Activated CD4-positive, alpha-beta memory T cell treated with anti-CD3 and anti-CD28 coated beads, Interleukin-2, amount 10 ng/mL, durations not matched to agents 7 days and 5 days (primary cell): ENCODE data around the gene CALD1. TPM values are rescaled to one million over a fixed set of nuclear protein-coding genes. Genes with fewer than 3 reads are reported as not detected.

Experiments used
- CTCF ChIA-PET: fragments of 350-600 bp; sonication (Branson Sonifier 250); formaldehyde crosslinking; loops from one replicate; lab custom pipeline; 2021; ENCODE audit warnings: antibody characterized with exemption, inconsistent platforms; lab: Charles Lee
- POLR2A ChIA-PET: fragments of 350-600 bp; sonication (Branson Sonifier 250); formaldehyde crosslinking; loops from one replicate; lab custom pipeline; 2021; ENCODE audit warnings: antibody characterized with exemption; lab: Charles Lee
- DNase-seq: peaks from one replicate; pipeline ENCODE4 v3.0.0-alpha.2; 2020
- H3K27ac Mint-ChIP-seq: one replicate; pipeline ENCODE4 v1.8.0; 2021; ENCODE audit warnings: mild to moderate bottlenecking, mixed read lengths
- H3K27me3 Mint-ChIP-seq: one replicate; pipeline ENCODE4 v1.8.0; 2021; ENCODE audit warnings: mixed read lengths
- H3K36me3 Mint-ChIP-seq: one replicate; pipeline ENCODE4 v1.8.0; 2021; ENCODE audit warnings: low read depth, mixed read lengths
- H3K4me1 Mint-ChIP-seq: one replicate; pipeline ENCODE4 v1.8.0; 2021; ENCODE audit warnings: mixed read lengths
- H3K4me3 Mint-ChIP-seq: one replicate; pipeline ENCODE4 v1.8.0; 2021; ENCODE audit warnings: mild to moderate bottlenecking, mixed read lengths
- H3K9me3 Mint-ChIP-seq: one replicate; pipeline ENCODE4 v1.8.0; 2021; ENCODE audit warnings: mixed read lengths
- total RNA-seq, 2 experiments: library from RNA; stranded (reverse); gene quantifications; one replicate each; pipeline ENCODE4 v1.2.3, GENCODE V29; 2021

The CALD1 gene
- total RNA-seq, 2 experiments from 2014 or later = 0.38 to 0.63 TPM

GRCh38 chr7:134768243-134768642 is 11.2 kb upstream of the CALD1 start:
- no peak overlapping the region for H3K27ac Mint-ChIP-seq
- H3K4me1 Mint-ChIP-seq = no peaks in the 10 kb centered on the region
- no peaks in the 10 kb centered on the region for H3K36me3 Mint-ChIP-seq
- peaks cover 2% of the 10 kb centered on the region for H3K27me3 Mint-ChIP-seq
- H3K9me3 Mint-ChIP-seq = no peaks in the 10 kb centered on the region
- ChIA-PET POLR2A (no interaction called here), CTCF (no interaction called here)
- no peak overlapping the region for H3K4me3 Mint-ChIP-seq
- DNase-seq = no peak

DNA sequence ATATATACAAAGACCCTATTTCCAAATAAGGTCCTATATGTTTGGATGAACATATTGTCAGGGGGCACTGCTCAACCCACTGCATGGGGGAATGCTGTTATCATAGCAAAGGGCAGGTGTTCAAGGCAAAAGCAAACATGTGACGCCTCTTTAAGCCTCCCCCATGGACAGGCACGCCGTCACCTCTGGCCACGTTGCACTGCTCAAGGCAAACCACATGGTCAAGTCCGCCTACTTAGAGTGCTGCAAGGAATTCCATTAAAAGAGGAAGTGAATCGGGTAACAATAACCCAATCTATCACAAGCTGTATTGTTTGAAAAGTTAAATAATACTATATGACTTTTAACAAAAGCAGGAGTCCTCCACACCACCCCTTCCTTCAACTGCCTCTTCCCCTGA is 8.8 kb upstream of the CALD1 start:
- no peak overlapping the region for H3K27ac Mint-ChIP-seq
- no peak for DNase-seq
- H3K9me3 Mint-ChIP-seq = no peaks in the 10 kb centered on the region
- CTCF ChIA-PET = no interaction called here
- H3K4me3 Mint-ChIP-seq = no peak overlapping the region
- no peaks in the 10 kb centered on the region for H3K36me3 Mint-ChIP-seq
- H3K27me3 Mint-ChIP-seq = no peaks in the 10 kb centered on the region
- no peaks in the 10 kb centered on the region for H3K4me1 Mint-ChIP-seq
- POLR2A ChIA-PET = no interaction called here

DNA sequence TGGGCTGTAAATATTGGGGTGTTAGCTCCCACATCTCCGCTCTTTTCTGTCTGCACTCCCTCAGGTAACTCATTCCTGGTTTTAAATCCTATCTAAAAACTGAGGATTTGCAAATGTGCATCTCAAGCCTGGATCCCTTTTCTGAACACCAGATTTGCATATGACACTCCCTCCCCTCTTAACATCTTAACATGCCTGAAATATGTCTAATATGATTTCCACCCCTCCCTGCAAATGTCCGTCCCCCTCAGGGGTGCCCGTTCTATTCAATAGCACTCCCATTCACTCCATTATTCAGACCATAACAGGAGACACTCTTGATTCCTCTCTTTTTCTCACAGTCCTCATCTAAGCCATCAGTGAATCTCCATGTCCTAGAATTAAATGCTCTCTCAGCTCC is 8.3 kb upstream of the CALD1 start:
- CTCF ChIA-PET = no interaction called here
- Mint-ChIP-seq H3K9me3 (no peaks in the 10 kb centered on the region), H3K27me3 (no peaks in the 10 kb centered on the region), H3K36me3 (no peaks in the 10 kb centered on the region), H3K4me3 (no peak overlapping the region), H3K27ac (no peak overlapping the region), H3K4me1 (no peaks in the 10 kb centered on the region)
- POLR2A ChIA-PET = no interaction called here
- DNase-seq = no peak

DNA sequence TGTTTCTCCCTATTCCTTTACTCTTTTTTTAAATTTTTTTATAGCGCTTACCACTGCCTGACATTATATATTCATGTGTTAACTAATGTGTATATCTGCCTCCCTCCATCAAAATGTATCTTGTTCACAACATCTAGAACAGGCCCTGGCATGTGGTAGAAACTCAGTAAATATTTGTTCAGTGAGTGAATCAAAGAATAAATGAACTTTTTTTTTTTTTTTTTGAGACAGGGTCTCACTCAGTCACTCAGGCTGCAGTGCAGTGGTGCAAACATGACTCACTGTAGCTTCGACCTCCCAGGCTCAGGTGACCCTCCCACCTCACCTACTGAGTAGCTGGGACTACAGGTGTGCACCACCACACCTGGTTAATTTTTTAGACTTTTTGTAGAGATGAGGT is 7.5 kb upstream of the CALD1 start:
- POLR2A ChIA-PET = no interaction called here
- CTCF ChIA-PET = no interaction called here
- H3K27me3 Mint-ChIP-seq = no peaks in the 10 kb centered on the region
- H3K27ac Mint-ChIP-seq = no peak overlapping the region
- no peaks in the 10 kb centered on the region for H3K9me3 Mint-ChIP-seq
- H3K4me1 Mint-ChIP-seq = no peaks in the 10 kb centered on the region
- H3K4me3 Mint-ChIP-seq = no peak overlapping the region
- no peaks in the 10 kb centered on the region for H3K36me3 Mint-ChIP-seq
- no peak for DNase-seq

- Mint-ChIP-seq H3K4me3 (no peak overlapping the region), H3K27me3 (no peaks in the 10 kb centered on the region), H3K9me3 (no peaks in the 10 kb centered on the region), H3K4me1 (no peaks in the 10 kb centered on the region), H3K36me3 (no peaks in the 10 kb centered on the region), H3K27ac (no peak overlapping the region)
- CTCF ChIA-PET = no interaction called here
- DNase-seq = no peak
- POLR2A ChIA-PET = no interaction called here
Observed at GRCh38 chr7:134772401-134772800, 7.0 kb upstream of the CALD1 start.

- ChIA-PET CTCF (no interaction called here), POLR2A (no interaction called here)
- Mint-ChIP-seq H3K4me3 (no peak overlapping the region), H3K4me1 (no peaks in the 10 kb centered on the region), H3K27me3 (peaks cover 1% of the 10 kb centered on the region), H3K36me3 (no peaks in the 10 kb centered on the region), H3K27ac (no peak overlapping the region), H3K9me3 (no peaks in the 10 kb centered on the region)
- no peak for DNase-seq
Observed at GRCh38 chr7:134773164-134773563, 6.3 kb upstream of the CALD1 start.

GRCh38 chr7:134774119-134774518 is 5.3 kb upstream of the CALD1 start:
- no peak overlapping the region for H3K27ac Mint-ChIP-seq
- no peaks in the 10 kb centered on the region for H3K36me3 Mint-ChIP-seq
- ChIA-PET POLR2A (no interaction called here), CTCF (no interaction called here)
- no peak for DNase-seq
- no peak overlapping the region for H3K4me3 Mint-ChIP-seq
- H3K4me1 Mint-ChIP-seq = no peaks in the 10 kb centered on the region
- H3K27me3 Mint-ChIP-seq = peaks cover 1% of the 10 kb centered on the region
- H3K9me3 Mint-ChIP-seq = no peaks in the 10 kb centered on the region

GRCh38 chr7:134777470-134777869 is 2.0 kb upstream of the CALD1 start:
- no peak for DNase-seq
- Mint-ChIP-seq H3K4me1 (no peaks in the 10 kb centered on the region), H3K9me3 (no peaks in the 10 kb centered on the region), H3K36me3 (no peaks in the 10 kb centered on the region), H3K27me3 (peaks cover 7% of the 10 kb centered on the region), H3K4me3 (no peak overlapping the region), H3K27ac (no peak overlapping the region)
- POLR2A ChIA-PET = no interaction called here
- CTCF ChIA-PET = no interaction called here

- ChIA-PET POLR2A (no interaction called here), CTCF (no interaction called here)
- Mint-ChIP-seq H3K4me3 (no peak overlapping the region), H3K27ac (no peak overlapping the region), H3K9me3 (no peaks in the 10 kb centered on the region), H3K36me3 (no peaks in the 10 kb centered on the region), H3K27me3 (peaks cover 7% of the 10 kb centered on the region), H3K4me1 (no peaks in the 10 kb centered on the region)
- DNase-seq = no peak
Observed at GRCh38 chr7:134777908-134778580, 1.4 kb upstream of the CALD1 start.

DNA sequence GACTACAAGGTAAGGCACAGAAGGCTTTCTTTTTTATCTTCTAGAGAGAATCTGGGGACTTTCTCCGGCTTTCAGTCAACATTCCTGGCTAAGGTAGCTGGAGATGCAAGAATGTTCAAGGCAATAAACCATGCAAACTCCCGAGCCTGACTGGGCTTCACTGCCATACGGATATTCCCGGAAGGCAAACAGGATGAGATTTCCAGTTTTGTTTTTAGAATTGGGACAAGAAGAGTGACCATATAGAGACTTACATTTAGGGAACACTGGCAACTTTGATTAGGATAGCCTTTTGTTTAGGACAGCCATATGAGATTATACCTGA is 269 bp downstream of the CALD1 start:
- ChIA-PET CTCF (no interaction called here), POLR2A (no interaction called here)
- Mint-ChIP-seq H3K4me3 (no peak overlapping the region), H3K27ac (no peak overlapping the region), H3K36me3 (no peaks in the 10 kb centered on the region), H3K27me3 (peaks cover 7% of the 10 kb centered on the region), H3K9me3 (no peaks in the 10 kb centered on the region), H3K4me1 (no peaks in the 10 kb centered on the region)
- DNase-seq = no peak

- no peak overlapping the region for H3K27ac Mint-ChIP-seq
- no peak for DNase-seq
- peaks cover 7% of the 10 kb centered on the region for H3K27me3 Mint-ChIP-seq
- no peaks in the 10 kb centered on the region for H3K36me3 Mint-ChIP-seq
- no peak overlapping the region for H3K4me3 Mint-ChIP-seq
- no peaks in the 10 kb centered on the region for H3K9me3 Mint-ChIP-seq
- POLR2A ChIA-PET = no interaction called here
- no peaks in the 10 kb centered on the region for H3K4me1 Mint-ChIP-seq
- CTCF ChIA-PET = no interaction called here
Observed at GRCh38 chr7:134780166-134780828, 863 bp downstream of the CALD1 start.

DNA sequence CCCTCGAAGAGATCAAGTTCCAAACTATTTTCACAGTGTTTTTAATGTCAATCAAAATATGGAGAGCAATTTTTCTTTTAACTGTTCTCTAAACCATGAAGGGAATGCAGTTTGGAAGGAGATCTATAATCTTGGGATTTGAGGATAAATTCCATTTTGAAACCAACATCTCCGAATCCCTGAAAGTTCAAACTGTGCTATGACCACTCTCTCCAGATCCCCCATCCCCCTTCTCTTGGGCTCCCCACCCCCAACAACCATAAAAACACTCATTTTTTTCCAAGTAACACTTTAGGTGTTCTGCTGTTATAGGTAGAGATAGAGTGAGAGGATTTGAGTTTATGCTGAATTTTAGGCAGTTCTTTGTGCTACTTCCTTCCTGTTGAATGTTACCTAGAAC is 1.7 kb downstream of the CALD1 start:
- CTCF ChIA-PET = no interaction called here
- no peak overlapping the region for H3K27ac Mint-ChIP-seq
- no peak overlapping the region for H3K4me3 Mint-ChIP-seq
- H3K9me3 Mint-ChIP-seq = no peaks in the 10 kb centered on the region
- H3K27me3 Mint-ChIP-seq = peaks cover 7% of the 10 kb centered on the region
- DNase-seq = no peak
- POLR2A ChIA-PET = no interaction called here
- H3K4me1 Mint-ChIP-seq = no peaks in the 10 kb centered on the region
- no peaks in the 10 kb centered on the region for H3K36me3 Mint-ChIP-seq

- H3K27ac Mint-ChIP-seq = no peak overlapping the region
- H3K4me1 Mint-ChIP-seq = no peaks in the 10 kb centered on the region
- CTCF ChIA-PET = no interaction called here
- no peaks in the 10 kb centered on the region for H3K9me3 Mint-ChIP-seq
- H3K4me3 Mint-ChIP-seq = no peak overlapping the region
- POLR2A ChIA-PET = no interaction called here
- no peaks in the 10 kb centered on the region for H3K36me3 Mint-ChIP-seq
- H3K27me3 Mint-ChIP-seq = peaks cover 7% of the 10 kb centered on the region
- no peak for DNase-seq
Observed at GRCh38 chr7:134782121-134782623, 2.7 kb downstream of the CALD1 start.
